Activated CD4-positive, alpha-beta memory T cell treated with anti-CD3 and anti-CD28 coated beads for 36 hours (primary cell): ENCODE results near the gene ANKS3. TPM values are rescaled to one million over a fixed set of nuclear protein-coding genes. Genes with fewer than 3 reads are reported as not detected.

Experiments used
- CTCF ChIA-PET: fragments of 350-600 bp; sonication (Branson Sonifier 250); formaldehyde crosslinking; loops from one replicate; lab custom pipeline; 2021; ENCODE audit warnings: antibody characterized with exemption, inconsistent platforms; lab: Charles Lee
- POLR2A ChIA-PET: fragments of 350-600 bp; sonication (Branson Sonifier 250); formaldehyde crosslinking; loops from one replicate; lab custom pipeline; 2021; ENCODE audit warnings: antibody characterized with exemption; lab: Charles Lee
- DNase-seq: peaks from one replicate; pipeline ENCODE4 v3.0.0-alpha.2; 2020
- H3K27ac Mint-ChIP-seq: one replicate; pipeline ENCODE4 v1.8.0; 2021; ENCODE audit warnings: mixed read lengths
- H3K27me3 Mint-ChIP-seq: one replicate; pipeline ENCODE4 v1.8.0; 2021; ENCODE audit warnings: mixed read lengths
- H3K36me3 Mint-ChIP-seq: one replicate; pipeline ENCODE4 v1.8.0; 2021; ENCODE audit warnings: mixed read lengths
- H3K4me1 Mint-ChIP-seq: one replicate; pipeline ENCODE4 v1.8.0; 2021; ENCODE audit warnings: low read depth, mixed read lengths
- H3K4me3 Mint-ChIP-seq: one replicate; pipeline ENCODE4 v1.8.0; 2021; ENCODE audit warnings: mild to moderate bottlenecking, mixed read lengths
- H3K9me3 Mint-ChIP-seq: one replicate; pipeline ENCODE4 v1.8.0; 2021; ENCODE audit warnings: mixed read lengths
- intact Hi-C: fragments of 100-400 bp; cut with micrococcal nuclease; formaldehyde crosslinking; loops from one replicate; pipeline ENCODE4 v1.15.1; 2023
- total RNA-seq, 2 experiments: library from RNA; stranded (reverse); gene quantifications; one replicate each; pipeline ENCODE4 v1.2.3, GENCODE V29; 2021

Gene ANKS3
- total RNA-seq, 2 experiments from 2014 or later, result 11.7 to 13.3 TPM

GRCh38 chr16:4666537-4667202 lies 67.4 kb downstream of the ANKS3 start:
- peaks cover 22% of the 10 kb centered on the region for H3K4me1 Mint-ChIP-seq
- no peak for DNase-seq
- peaks cover 13% of the 10 kb centered on the region for H3K36me3 Mint-ChIP-seq
- ChIA-PET CTCF (no interaction called here), POLR2A (no interaction called here)
- no peaks in the 10 kb centered on the region for H3K27me3 Mint-ChIP-seq
- H3K27ac Mint-ChIP-seq, result no peak overlapping the region
- no peaks in the 10 kb centered on the region for H3K9me3 Mint-ChIP-seq
- no peak overlapping the region for H3K4me3 Mint-ChIP-seq
- intact Hi-C loops, result no loop called here

DNA sequence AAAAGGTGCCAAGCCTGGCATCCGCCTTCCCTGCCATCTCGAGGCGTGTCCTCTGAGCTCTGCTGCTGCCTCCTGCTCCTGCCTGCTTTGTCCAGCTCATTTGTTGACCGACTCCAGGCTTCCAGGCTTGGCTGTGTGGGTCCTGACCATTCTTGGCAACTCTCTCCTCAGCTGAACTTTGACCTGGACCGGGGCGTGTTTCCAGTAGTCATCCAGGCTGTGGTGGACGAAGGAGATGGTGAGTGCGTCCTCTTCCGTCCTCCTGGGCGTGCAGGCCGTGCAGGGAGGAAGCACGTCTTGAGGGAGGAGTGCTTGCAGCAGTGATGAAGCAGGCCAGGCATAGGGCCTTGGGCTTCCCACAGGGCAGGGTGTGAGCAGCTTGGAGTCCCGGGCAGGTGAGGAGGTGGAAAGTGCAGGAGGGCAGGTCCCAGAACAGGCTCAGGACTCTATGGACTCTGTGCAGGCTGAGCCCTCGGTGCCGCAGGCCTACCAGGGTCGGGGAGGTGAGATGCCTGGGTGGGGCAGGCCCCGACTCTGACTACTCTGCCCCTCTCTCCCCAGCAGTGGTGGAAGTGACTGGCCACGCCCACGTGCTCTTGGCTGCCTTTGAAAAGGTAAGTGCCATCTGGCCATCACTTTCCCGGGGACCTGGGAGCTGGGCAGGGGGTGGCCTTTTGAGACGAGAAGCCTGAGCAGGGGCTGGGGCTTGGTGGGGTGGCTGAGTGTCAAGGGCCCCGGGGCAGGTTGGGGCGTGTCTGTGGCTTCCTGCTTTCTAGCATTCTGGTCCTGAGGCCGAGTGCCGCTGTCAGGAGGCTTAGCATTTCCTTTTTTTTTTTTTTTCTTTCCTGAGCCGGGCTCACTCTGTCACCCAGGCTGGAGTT lies 69.3 kb downstream of the ANKS3 start:
- POLR2A ChIA-PET, result no interaction called here
- peak; percentile 76 for DNase-seq
- H3K27me3 Mint-ChIP-seq, result no peaks in the 10 kb centered on the region

GRCh38 chr16:4663777-4664465 lies 70.2 kb downstream of the ANKS3 start:
- peaks cover 43% of the 10 kb centered on the region for H3K4me1 Mint-ChIP-seq
- intact Hi-C loops, result no loop called here
- ChIA-PET CTCF (interaction anchor here (0.6 to 1.3 kb wide), 2 partner anchors 23 to 156 kb away, joined by 3 read pairs; no protein-coding TSS in a partner anchor), POLR2A (no interaction called here)
- no peaks in the 10 kb centered on the region for H3K27me3 Mint-ChIP-seq
- DNase-seq, result no peak
- peaks cover 11% of the 10 kb centered on the region for H3K36me3 Mint-ChIP-seq
- H3K4me3 Mint-ChIP-seq, result peak overlapping the region; percentile 15
- peak overlapping the region; percentile 84 for H3K27ac Mint-ChIP-seq
- H3K9me3 Mint-ChIP-seq, result no peaks in the 10 kb centered on the region

More for the DNA sequence above, 69.3 kb downstream of the ANKS3 start:
- peak overlapping the region; percentile 84 for H3K27ac Mint-ChIP-seq
- H3K4me3 Mint-ChIP-seq, result peak overlapping the region; percentile 15
- peaks cover 35% of the 10 kb centered on the region for H3K4me1 Mint-ChIP-seq
- intact Hi-C loops, result no loop called here
- H3K9me3 Mint-ChIP-seq, result no peaks in the 10 kb centered on the region
- CTCF ChIA-PET, result interaction anchor here (1.3 kb wide), 1 partner anchor 24 kb away, joined by 3 read pairs; no protein-coding TSS in a partner anchor
- H3K36me3 Mint-ChIP-seq, result peaks cover 13% of the 10 kb centered on the region

- intact Hi-C loops, result no loop called here
- Mint-ChIP-seq H3K4me1 (peaks cover 45% of the 10 kb centered on the region), H3K4me3 (no peak overlapping the region), H3K9me3 (no peaks in the 10 kb centered on the region), H3K27ac (peak overlapping the region; percentile 84), H3K36me3 (peaks cover 11% of the 10 kb centered on the region), H3K27me3 (no peaks in the 10 kb centered on the region)
- ChIA-PET POLR2A (no interaction called here), CTCF (interaction anchor here (0.6 kb wide), 1 partner anchor 156 kb away, joined by 3 read pairs; no protein-coding TSS in a partner anchor)
- DNase-seq, result no peak
These were observed 70.7 kb downstream of the ANKS3 start for GRCh38 chr16:4663465-4663776.

- peaks cover 7% of the 10 kb centered on the region for H3K36me3 Mint-ChIP-seq
- ChIA-PET CTCF (interaction anchor here (1.3 to 1.5 kb wide), 2 partner anchors 21 to 37 kb away, joined by 3 to 4 read pairs; partner anchors contain the start of gene MGRN1), POLR2A (no interaction called here)
- H3K4me1 Mint-ChIP-seq, result peaks cover 45% of the 10 kb centered on the region
- DNase-seq, result no peak
- H3K9me3 Mint-ChIP-seq, result no peaks in the 10 kb centered on the region
- intact Hi-C loops, result loop anchor here (2.0 kb wide), 1 partner anchor 15 kb away; no protein-coding TSS in a partner anchor
- H3K27me3 Mint-ChIP-seq, result no peaks in the 10 kb centered on the region
- H3K27ac Mint-ChIP-seq, result no peak overlapping the region
- no peak overlapping the region for H3K4me3 Mint-ChIP-seq
These were observed 72.4 kb downstream of the ANKS3 start for GRCh38 chr16:4661661-4662060.

- Mint-ChIP-seq H3K27me3 (no peaks in the 10 kb centered on the region), H3K9me3 (no peaks in the 10 kb centered on the region), H3K36me3 (peaks cover 11% of the 10 kb centered on the region), H3K4me3 (no peak overlapping the region), H3K27ac (peak overlapping the region; percentile 69), H3K4me1 (peaks cover 43% of the 10 kb centered on the region)
- intact Hi-C loops, result loop anchor here (2.0 kb wide), 1 partner anchor 16 kb away; no protein-coding TSS in a partner anchor
- peak; percentile 88 for DNase-seq
- ChIA-PET CTCF (interaction anchor here (1.0 to 1.9 kb wide), 3 partner anchors 10 to 37 kb away, joined by 3 to 10 read pairs (median 4); no protein-coding TSS in a partner anchor), POLR2A (interaction anchor here (0.7 kb wide), 1 partner anchor 46 kb away, joined by 4 read pairs; no protein-coding TSS in a partner anchor)
These were observed 73.5 kb downstream of the ANKS3 start for GRCh38 chr16:4660454-4661007.

GRCh38 chr16:4659363-4660353 lies 74.4 kb downstream of the ANKS3 start:
- H3K4me1 Mint-ChIP-seq, result peaks cover 37% of the 10 kb centered on the region
- intact Hi-C loops, result loop anchor here (2.0 kb wide), 1 partner anchor 17 kb away; no protein-coding TSS in a partner anchor
- H3K27ac Mint-ChIP-seq, result peak overlapping the region; percentile 28
- H3K27me3 Mint-ChIP-seq, result no peaks in the 10 kb centered on the region
- POLR2A ChIA-PET, result interaction anchor here (0.7 kb wide), 1 partner anchor 9 kb away, joined by 3 read pairs; no protein-coding TSS in a partner anchor
- no peaks in the 10 kb centered on the region for H3K9me3 Mint-ChIP-seq
- no peak overlapping the region for H3K4me3 Mint-ChIP-seq
- peaks cover 10% of the 10 kb centered on the region for H3K36me3 Mint-ChIP-seq
- no peak for DNase-seq
- CTCF ChIA-PET, result interaction anchor here (1.2 to 1.9 kb wide), 2 partner anchors 9 to 35 kb away, joined by 5 to 10 read pairs; partner anchors contain the start of gene MGRN1

DNA sequence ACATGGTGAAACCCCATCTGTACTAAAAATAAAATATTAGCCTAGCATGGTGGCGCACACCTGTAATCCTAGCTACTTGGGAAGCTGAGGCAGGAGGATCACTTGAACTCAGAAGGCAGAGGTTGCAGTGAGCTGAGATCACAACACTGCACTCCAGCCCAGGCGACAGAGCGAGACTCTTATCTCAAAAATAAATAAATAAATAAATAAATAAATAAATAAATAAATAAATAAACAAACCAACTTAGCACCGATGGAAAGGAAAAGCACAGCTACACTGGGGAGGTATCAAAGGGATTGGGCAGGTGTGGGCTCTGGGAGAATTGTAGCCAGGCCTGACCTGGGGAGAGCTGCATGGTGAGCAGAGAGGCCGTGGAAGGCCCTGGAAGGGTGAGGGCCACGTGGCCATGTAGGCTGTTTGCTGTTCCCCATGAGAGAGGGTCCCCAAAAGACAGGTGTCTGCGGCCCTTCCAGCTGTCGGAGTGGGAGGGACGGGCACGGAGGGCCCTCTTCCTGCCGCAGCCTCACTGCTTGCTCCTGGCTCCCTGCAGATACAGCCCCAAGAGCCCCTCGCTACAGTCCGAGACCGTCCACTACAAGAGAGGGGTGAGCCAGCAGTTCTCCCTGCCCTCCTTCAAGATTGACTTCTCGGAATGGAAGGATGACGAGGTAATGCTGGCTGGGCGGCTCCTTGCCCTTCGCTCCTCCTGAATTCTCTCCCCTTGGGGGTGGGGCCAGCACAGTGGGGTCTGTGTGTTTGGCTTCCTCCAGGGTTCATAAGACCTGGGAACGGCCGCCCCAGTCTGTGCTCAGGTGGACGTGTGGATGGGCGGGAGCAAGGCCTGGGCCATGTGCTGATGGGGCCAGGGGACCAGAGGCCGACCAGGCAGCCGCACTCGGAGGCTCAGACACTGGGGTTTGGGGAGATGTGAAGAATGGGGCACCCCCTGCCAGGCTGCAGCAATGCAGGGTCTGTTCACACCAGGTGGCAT lies 77.1 kb downstream of the ANKS3 start:
- no peaks in the 10 kb centered on the region for H3K9me3 Mint-ChIP-seq
- no peak for DNase-seq
- H3K36me3 Mint-ChIP-seq, result peaks cover 7% of the 10 kb centered on the region
- H3K27me3 Mint-ChIP-seq, result no peaks in the 10 kb centered on the region
- H3K27ac Mint-ChIP-seq, result no peak overlapping the region
- no peak overlapping the region for H3K4me3 Mint-ChIP-seq
- intact Hi-C loops, result no loop called here
- ChIA-PET CTCF (no interaction called here), POLR2A (no interaction called here)
- H3K4me1 Mint-ChIP-seq, result peaks cover 23% of the 10 kb centered on the region

DNA sequence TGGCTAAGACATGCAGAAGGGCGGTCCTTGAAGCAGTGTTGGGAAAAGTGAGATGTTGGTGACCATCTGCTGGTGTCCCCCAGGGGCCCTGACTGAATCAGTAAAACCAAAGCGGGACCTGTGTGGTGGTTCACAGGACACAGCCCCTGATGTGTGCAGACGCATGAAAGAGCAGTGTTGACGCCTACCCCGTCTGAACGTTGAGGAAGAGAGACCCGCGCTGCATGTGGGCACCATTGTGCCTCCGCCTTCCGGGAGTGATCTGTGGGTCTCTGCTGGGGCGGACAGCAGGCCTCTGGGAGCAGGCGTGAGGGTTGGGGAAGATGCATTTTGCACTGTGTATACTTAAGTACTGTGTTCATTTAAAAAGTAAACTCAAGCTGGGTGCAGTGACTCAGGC lies 77.8 kb downstream of the ANKS3 start:
- DNase-seq, result no peak
- Mint-ChIP-seq H3K4me1 (peaks cover 23% of the 10 kb centered on the region), H3K9me3 (no peaks in the 10 kb centered on the region), H3K27me3 (no peaks in the 10 kb centered on the region), H3K36me3 (peaks cover 10% of the 10 kb centered on the region), H3K27ac (no peak overlapping the region), H3K4me3 (no peak overlapping the region)
- CTCF ChIA-PET, result no interaction called here
- intact Hi-C loops, result no loop called here
- POLR2A ChIA-PET, result no interaction called here

- intact Hi-C loops, result no loop called here
These were observed 78.3 kb downstream of the ANKS3 start for GRCh38 chr16:4655801-4656200.

More at GRCh38 chr16:4655801-4656200, 78.3 kb downstream of the ANKS3 start:
- peaks cover 13% of the 10 kb centered on the region for H3K36me3 Mint-ChIP-seq
- ChIA-PET POLR2A (no interaction called here), CTCF (no interaction called here)
- no peak overlapping the region for H3K27ac Mint-ChIP-seq
- no peak for DNase-seq
- H3K9me3 Mint-ChIP-seq, result no peaks in the 10 kb centered on the region
- H3K4me3 Mint-ChIP-seq, result no peak overlapping the region
- H3K27me3 Mint-ChIP-seq, result no peaks in the 10 kb centered on the region
- H3K4me1 Mint-ChIP-seq, result peaks cover 21% of the 10 kb centered on the region
